GM21526 (cell line): ENCODE measurements around the gene TAAR8.
A peak's percentile ranks its signal among the peaks of the same experiment; 100 is the strongest.
"Not testable (repeated sequence)": the region's sequence is repeated elsewhere in the genome, so short reads cannot be mapped to it uniquely, and the experiment has no call there.

Source experiments
- ATAC-seq: cut with Tn5 transposase; IDR thresholded peaks from one replicate; pipeline ENCODE4 v1.9.1; 2021; ENCODE audit warnings: moderate library complexity; ENCODE audit not compliant: unreplicated experiment, low FRiP score

The TAAR8 gene

GRCh38 chr6:132552372-132552771 is at the start of gene TAAR8:
Gene TAAR8 (plus strand): TSS chr6:132552672. CDS start chr6:132552693, 21 bp downstream.
- no peak for ATAC-seq

- no peak for ATAC-seq
These were observed 47.7 kb upstream of the TAAR8 start for GRCh38 chr6:132504757-132505156.

DNA sequence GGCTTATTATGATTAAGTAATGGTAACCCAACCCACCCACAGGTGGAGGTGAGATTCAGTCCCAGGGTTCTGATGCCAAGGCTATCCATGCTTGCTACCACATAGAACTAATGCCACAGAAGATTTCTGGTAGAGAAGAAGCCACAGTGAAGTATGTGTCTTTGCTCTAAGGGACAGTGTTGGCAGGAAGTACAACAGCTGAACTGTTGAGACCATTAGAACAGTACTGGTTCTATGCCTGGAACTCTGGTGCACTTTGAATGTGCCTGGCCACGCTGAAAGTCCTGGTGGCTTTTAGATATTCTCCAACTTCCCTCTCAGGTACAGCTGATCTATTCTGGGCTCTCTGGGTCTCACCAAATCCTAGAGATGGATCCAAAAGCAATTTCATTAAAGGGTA is 47.3 kb upstream of the TAAR8 start:
- ATAC-seq: no peak

- ATAC-seq: no peak
These were observed 46.0 kb upstream of the TAAR8 start for GRCh38 chr6:132506461-132506860.

GRCh38 chr6:132506869-132507808 is 45.3 kb upstream of the TAAR8 start:
- ATAC-seq: no peak

DNA sequence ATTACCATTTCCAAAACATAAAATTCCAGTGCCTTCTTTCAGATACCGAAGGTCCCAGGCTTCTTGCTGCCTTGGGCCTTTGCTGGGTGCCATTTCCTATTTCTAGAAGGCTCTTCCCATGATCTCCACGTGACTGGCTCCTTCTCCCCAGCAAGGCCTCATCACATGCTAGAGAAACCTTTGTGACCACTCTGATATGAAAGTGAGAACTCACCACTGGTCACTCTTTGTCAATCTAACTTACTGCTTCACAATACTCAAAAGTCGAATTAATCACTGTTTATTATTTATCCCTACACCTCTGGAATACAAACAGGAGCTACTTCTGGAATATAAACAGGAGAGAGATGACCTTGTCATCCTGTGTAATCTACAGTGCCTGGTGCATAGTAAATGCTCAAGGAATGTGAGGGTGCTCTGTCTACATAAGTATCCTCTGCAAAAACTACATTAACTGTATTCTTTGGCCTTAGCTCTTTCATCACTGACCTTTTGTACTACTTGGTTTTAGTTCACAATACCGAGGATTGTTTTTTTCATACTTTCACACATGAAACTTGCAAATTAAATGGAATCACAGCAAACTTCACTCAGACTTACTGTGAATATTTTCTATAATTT is 41.2 kb upstream of the TAAR8 start:
- ATAC-seq: no peak

DNA sequence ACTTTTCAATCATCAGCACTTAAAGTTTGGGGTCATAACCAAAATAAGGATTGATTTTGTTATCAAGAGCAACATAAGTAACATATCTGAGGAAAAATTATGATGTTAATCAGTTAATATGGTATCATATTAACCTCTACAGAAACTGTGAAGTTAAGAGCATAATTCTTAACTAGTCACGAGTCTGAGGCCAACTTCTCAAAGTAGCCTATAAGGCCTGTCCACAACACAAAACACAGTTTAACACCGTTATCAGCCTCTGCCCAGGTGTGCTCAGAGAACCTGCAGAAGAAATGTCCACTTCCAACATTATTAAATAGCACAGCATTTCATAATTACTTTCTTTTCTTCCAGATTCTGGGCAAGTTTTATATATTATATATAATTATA is 40.6 kb upstream of the TAAR8 start:
- ATAC-seq: no peak

DNA sequence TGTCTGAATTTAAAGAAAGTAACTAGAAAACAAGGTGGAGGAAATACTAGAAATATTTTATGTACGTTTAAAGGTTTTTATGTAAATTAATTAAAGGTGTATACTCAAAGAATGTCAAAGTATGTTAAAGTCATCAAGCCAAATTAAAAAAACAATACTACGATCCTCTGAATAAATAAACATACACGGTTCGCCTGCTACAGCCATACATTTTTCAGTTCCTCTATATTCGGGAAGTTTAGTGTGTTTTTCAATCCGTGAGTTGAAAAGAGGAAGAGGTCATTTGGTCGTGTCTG is 40.2 kb upstream of the TAAR8 start:
- no peak for ATAC-seq

- ATAC-seq: peak; percentile 90
These were observed 39.5 kb upstream of the TAAR8 start, which contains the start of gene STX7 for GRCh38 chr6:132512638-132513632. Gene STX7 (minus strand): TSS chr6:132513116. CDS start chr6:132503530, 9,586 bp downstream.

DNA sequence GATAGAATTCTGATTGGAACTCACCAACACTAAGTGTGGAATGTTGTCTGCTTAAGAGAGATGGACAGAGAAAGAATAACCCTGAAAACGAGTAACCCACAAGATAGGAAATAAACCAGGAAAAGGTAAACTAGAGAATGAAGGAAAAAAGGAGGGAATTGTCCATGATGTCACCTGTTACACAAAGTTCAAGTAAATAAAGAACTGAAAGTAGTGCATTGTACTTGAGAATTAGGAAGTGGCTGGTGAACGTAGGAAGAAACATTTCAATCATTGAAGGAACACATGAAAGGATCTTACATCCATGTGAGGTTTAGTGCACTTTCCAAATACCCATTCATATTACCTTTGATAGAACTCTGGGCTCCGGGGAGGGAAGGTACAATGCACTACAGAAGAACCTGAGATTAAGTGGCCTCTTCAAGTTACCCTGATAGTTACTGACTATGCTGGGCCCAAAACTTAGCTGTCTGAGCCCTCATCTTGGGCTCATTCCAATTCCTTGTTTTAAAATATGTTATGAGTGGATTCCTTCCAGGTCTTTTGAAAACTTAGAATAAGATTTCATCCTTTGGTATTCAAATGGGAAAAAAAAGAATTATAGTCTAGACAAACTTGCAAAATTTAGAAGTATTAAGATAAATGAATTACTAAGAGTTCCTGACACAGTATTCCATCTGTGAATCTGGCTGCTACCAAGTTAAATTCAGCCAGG is 38.5 kb upstream of the TAAR8 start:
- no peak for ATAC-seq

DNA sequence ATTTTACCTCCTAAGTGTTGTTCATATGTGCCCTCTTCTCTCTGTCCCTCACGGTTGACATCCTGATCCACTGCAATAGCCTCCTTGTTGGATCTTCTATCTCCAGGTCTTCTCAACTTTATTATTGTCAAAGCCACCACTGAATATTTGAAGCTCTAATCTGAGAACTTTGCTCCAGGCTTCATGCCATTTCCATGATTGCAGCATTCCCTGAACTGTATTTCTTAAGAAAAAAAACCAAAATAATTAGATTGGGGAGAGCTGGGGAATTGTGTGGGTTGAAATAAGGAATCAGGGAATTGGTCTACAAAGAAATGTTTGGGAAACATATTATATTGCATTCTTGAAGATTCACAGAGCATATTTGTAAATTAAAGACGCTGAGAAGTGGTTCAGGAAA is 37.1 kb upstream of the TAAR8 start:
- no peak for ATAC-seq

GRCh38 chr6:132520953-132521352 is 31.5 kb upstream of the TAAR8 start:
- ATAC-seq: no peak

DNA sequence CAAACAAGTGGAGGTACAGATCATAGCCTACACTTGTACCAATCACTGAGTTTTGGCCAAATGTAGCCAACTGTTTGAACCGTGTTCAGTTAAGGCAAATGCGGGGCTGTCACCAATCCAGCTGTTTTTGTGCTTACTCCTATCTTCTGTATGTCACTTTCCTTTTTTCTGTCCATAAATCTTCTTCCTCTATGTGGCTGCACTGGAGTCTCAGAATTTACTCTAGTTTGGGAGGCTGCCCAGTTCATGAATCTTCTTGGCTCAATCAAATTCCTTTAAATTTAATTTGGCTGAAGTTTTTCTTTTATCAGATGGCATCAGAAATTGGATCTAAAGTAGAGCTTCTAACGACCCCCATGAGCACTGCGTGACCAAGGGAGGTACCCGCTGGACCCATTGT is 27.8 kb upstream of the TAAR8 start:
- ATAC-seq: no peak

- no peak for ATAC-seq
These were observed 26.6 kb upstream of the TAAR8 start for GRCh38 chr6:132525866-132526265.

DNA sequence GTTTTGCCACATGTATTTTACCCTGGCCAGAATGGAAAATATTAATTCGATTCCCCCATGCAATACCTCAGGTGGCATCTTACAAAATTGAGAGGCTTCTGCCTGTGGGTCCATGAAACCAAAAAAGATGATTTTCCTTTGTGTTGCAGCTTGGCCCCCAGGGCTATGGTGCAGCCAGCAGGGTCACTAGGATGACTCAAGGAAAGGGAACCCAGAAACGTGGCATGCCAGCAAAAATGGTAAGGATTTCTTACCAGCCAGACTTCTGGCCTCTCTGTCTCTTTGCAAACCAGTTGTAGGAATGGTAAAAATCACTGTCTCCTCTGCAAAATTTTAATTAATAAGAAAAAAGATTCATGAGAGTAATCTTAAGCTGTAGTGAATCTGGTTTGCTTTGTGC is 26.0 kb upstream of the TAAR8 start:
- ATAC-seq: no peak

DNA sequence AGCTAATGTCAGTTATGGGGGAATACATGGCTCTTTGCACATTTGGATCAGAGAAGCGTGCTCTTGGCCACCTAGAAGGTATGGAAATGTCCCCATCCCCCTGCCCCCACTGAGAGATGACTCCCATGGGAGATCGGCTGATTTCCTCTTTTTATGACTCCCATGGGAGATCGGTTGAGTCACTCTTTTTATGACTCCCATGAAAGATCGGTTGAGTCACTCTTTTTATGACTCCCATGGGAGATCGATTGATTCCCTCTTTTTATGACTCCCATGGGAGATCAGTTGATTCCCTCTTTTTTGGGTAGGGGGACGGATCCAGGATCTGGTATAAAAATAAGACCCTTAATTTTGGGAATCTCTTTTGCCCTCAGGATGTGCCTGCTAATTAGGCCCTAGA is 24.7 kb upstream of the TAAR8 start:
- no peak for ATAC-seq

DNA sequence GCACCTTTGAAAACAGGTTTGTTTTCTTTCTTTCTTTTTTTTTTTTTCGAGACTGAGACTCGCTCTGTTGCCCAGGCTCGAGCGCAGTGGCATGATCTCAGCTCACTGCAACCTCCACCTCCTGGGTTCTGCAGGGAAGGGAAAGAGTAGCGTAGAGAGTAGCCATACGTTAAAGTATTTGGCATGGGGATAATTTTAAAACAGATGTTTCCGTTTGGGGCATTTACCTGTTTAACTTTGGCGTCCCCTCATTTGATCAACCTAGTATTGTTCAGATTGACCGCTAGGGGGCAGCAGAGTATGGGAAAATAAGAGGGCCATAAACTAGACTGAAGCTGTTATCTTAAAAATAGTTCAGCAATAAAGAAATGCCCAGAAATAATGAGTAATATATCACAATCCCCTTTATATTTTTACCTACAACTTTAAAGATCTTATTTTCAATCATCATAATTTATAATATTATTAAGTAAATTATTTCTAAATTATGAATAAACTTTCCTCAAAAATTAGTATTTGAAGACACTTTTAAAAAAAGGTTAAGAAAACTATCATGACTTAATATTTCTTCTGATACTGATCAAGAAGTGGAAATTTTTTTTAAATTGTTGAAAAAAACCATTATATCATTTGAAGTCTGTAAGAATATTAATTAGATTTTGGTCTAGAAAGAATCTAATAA is 22.0 kb upstream of the TAAR8 start:
- ATAC-seq: peak; percentile 88

GRCh38 chr6:132534546-132534945 is 17.9 kb upstream of the TAAR8 start:
- ATAC-seq: not testable (repeated sequence)

- ATAC-seq: no peak
These were observed 15.3 kb upstream of the TAAR8 start for GRCh38 chr6:132537145-132537544.

DNA sequence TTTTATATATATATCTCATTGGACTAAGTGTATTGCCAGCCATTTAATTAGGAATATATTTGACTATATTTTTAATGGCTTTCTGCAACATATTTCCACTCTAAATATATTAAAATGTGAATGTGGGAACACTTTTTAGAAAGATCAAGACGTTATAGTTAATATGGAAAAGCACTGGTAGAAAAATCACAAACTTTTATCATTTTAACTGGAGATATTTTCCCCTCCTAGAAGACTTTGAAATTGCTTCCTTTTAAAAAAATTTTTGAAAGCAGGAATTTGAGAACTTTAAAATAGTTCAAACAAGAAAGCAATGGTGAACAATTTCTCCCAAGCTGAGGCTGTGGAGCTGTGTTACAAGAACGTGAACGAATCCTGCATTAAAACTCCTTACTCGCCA is 14.5 kb upstream of the TAAR8 start, which contains the start of gene TAAR9:
Gene TAAR9, plus strand, starts transcription at position 301 of the 400 bp plus-strand sequence. Its CDS starts 13 bp downstream, at position 314.
- no peak for ATAC-seq
